T follicular helper cell (primary cell): ENCODE data around the gene TNFAIP2.
"Not testable (repeated sequence)": the region's sequence is repeated elsewhere in the genome, so short reads cannot be mapped to it uniquely, and the experiment has no call there.

Source experiments
- DNase-seq: peaks from one replicate; pipeline ENCODE4 v3.0.0-alpha.2; 2020; ENCODE audit warnings: low read depth

Gene TNFAIP2

DNA sequence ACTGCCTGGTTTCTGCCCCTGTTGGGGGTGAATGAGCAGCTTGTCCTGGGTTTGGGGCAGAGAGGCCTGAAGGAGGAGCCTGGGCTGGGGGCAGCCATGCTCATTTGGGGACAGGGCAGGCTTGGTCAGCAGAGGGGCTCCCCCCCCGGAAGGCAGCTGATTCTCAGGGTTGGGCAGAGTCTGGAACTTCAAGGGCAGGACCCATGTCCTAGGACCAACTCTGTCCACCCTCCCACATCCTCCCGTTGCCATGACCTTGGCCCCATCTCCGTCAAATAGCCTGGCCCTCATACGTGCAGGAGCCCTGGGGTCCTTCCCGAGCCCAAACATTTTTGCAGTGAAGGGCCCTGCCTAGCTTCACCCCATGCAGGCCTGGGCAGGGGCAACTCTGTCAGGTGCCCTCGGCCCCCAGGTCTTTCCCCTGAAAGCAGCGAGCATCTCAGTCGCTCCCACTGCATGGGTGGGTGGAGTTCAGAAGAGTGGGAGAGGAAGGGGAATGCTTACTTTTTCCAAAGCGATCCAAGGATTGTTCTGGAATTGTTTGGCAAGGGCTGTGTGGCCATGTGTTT is 32.6 kb downstream of the TNFAIP2 start:
- no peak for DNase-seq

DNA sequence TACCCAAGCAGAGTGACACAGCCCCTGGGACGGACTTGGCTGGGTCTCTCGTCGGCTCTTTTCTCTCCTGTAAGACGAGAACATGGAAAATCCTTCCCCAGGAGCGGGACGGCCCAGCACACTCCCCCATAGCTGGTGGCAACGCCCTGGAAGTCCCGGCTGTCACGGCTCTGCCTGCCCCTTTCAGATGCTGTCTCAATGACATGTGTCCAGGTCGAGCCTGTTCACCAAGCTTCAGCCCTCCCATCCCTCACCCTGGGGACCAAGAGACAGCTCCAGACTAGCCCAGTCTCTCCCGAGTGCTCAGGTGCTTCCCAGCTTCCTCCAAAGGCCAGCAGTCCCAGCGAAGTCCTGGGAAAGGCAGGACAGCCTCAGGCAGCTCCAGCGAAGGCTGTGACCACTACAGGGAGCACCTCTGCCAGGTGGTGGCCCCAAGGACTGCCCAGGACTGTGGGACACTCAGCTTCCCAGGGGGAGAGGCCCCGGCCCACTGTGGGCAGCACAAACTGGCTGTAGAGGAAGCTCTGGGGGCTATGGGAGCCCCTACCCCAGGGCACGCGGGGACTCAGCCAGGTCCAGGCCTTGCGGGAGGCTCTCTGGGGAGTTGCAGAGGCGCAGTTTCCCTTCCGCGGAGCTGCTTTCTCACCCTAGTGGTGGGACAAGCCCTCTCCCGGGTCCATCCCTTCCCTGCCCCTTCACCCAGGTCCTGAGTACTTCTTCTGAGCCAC is 33.6 kb downstream of the TNFAIP2 start:
- DNase-seq = no peak

DNA sequence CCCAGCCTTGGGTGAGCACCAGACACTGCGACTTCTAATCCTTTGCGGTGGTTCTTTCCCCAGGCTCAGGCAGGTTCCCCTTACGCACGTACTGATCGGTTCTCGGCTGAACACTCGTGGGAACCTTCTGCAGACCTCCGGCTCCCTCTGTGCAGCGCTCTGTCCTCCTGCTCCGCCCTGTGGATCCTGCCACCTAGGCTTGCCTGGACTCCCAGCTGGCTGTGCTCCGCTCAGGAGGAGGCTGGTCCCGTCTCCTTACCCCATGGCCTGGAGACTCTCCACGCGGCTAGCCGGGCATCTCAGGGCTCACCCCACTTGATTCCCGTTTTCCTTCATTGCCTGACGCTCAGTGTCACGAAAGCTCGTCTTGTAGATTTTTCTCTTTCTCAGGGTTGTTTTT is 34.7 kb downstream of the TNFAIP2 start:
- DNase-seq = no peak

DNA sequence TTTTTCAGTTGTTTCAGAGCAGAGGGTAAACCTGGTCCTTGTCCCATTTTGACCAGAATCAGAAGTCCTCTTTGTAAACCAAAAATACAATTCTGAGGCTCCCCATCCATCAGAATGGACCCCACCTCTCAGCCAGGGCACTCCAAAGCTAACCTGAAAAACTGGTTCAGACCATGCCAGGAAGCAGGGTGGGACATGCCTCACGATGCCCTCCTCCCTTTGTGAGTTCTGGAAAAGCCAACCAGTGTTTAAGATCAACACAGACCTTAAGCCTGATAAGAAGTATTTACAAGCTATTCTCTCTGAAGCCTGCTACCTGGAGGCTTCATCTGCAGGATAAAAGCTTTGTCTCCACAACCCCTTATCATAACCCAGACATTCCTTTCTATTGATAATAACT is 35.4 kb downstream of the TNFAIP2 start:
- DNase-seq = no peak

DNA sequence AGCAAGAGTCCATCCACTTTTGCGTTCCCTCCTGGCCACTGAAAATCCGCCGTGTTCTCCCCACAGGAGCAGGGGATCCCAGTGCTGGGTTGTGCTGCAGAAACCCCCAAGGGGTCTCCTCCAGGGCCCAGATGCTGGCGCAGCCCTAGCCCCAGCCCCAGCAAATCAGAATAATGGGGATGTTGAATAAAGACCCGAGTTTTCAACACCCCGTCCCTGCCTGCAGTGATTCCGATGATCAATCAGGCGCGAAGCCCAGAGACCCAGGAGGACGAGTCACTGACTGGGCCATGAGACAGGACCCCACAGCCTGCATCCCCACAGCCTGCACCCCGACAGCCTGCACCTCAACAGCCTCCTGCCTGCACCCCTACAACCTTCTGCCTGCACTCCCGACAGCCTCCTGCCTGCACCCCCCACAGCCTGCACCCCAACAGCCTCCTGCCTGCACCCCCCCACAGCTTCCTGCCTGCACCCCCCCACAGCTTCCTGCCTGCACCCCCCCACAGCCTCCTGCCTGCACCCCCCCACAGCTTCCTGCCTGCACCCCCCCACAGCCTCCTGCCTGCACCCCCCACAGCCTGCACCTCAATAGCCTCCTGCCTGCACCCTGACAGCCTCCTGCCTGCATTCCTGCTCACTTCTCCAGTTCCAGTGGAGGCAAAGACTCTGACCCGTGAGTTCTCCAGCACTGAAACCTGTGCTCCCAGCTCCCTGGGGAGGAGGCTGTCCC is 37.2 kb downstream of the TNFAIP2 start:
- DNase-seq = no peak

DNA sequence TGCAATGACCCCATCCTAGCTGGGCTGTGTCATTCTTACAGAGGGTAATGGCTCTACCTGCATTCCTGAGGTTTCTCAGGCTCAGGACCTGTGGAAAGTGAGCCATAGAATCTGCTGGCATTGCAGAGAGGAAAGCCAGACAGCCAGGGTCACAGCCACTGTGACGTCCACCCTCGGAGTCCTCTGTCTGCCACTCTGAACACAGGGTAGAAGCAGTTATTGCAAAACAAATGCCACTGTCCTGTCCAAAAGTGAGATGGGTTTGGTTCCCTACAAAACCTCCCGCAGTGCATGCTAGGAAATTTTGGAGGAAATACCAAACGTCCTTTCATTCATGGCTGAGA is 37.8 kb downstream of the TNFAIP2 start:
- no peak for DNase-seq

DNA sequence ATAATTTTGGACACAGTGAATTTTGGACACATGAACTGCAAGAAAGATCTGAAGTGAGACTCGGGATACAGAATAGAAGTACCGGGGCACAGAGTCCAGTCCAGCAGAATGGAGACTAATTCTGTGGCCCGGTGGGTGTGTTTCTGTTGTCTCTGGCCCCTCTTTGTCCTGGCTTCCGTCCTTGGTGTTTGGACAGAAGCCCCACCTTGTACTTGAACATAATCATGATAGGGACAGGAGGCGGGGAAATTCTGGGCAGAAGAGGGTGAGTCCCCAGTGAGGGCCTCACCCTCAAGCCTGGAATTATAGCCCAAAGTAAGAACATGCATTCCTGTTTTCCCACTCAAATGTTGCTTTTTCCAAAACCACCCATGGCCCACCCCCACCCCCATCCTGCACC is 39.9 kb downstream of the TNFAIP2 start:
- no peak for DNase-seq

DNA sequence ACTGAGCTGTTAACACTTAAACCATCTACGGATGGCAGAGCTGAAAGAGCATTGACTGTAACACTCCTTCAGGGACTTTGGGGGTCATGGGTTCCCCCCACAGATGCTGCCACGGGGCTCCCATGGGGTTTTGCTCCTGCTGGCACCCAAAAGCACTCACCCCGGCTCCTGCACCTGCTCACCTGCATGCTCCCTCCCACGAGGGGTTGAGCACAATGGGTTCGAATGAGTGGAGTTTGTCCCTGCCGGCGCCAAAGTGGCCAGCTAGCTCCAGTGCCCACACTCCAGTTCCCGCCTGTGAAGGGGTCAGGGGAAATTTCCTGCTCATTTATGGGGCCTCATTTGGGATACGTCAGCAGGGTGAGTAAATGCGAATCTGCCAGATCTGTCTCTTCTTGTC is 40.7 kb downstream of the TNFAIP2 start:
- DNase-seq = no peak

DNA sequence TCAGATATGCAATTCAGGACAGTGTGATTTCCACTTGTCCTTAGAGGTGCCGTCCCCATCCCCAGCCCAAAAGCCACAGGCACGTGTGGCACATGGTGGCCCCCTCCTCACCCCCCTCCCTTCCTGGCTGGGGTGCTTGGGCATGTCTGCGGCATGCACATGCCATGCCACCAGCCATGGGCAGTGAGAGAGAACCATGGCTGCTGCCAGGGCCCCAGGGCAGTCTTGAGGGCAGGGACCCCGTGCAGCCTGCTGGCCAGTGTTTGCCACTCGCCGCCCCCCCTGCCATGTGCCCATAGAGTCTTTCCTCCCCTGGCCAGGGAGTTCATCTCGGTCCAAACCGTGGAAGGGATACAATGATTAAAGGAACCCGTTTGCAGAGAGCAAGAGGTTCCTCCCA is 41.5 kb downstream of the TNFAIP2 start:
- no peak for DNase-seq

DNA sequence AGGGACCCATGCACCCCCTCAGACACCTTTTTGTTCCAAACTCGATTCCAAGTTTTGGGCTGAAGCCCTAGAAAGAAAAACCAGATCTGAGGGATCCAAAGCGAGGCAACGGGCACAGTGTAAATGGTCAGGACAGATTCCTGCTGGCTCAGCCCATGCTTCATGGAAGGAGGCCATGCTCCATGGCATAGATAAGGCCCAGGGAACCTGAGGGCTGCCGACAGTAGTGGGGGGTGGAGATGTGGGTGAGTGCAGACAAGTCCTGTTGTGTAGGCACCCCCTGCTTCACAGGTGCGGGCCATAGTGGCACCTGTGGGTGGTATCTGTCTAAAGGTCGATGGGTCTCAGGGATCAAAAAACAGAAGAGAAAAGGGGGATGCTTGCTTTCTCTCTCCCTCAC is 42.1 kb downstream of the TNFAIP2 start:
- DNase-seq = no peak

DNA sequence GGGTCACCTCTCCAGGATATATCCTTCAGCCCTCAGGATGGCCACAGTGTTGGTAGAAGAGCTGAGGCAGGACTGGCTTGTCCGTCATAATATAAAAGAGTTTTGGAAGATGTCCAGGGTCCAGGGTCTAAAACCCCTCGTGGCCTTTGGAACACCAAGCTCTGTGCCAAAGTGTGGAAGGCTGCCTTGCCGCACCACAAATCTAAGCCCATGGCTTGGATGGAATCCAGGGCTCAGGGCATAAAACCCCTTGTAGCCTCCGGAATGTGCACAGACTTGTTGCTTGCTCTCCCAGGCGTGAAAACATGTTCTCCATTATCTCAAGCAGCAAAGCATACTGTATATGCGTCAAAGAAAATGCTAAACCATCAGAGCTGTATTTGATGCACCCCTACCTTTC is 46.7 kb downstream of the TNFAIP2 start:
- no peak for DNase-seq

DNA sequence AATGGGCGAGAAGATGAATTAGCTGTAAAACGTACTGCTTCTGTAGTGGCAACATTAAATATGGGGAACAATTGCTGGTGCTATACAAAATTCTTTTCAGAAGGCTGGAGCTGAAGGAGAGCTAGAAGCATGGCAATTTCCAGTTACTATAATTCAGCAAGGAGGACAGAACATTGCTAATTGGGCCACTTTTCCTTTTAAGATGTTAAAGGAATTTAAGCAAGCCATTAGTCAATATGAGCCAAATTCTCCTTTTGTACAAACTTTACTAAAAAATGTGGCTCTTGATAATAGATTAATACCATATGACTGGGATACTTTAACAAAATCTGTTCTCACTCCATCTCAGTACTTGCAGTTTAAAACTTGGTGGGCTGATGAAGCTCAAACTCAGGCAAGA is 47.9 kb downstream of the TNFAIP2 start:
- not testable (repeated sequence) for DNase-seq

DNA sequence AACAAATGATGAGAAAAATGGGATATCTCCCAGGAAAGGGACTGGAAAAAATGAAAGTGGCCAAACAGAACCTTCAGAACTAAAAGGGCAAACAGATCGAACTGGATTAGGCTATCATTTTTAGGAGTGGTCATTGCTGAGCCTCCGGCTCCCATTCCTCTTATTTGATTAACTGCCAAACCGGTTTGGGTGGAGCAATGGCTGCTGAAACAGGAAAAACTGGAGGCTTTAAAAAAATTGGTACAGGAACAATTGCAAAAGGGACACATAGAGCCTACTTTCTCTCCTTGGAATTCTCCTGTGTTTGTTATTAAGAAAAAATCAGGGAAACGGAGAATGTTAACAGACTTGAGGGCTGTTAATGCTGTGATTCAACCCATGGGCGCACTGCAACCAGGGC is 49.7 kb downstream of the TNFAIP2 start:
- DNase-seq = no peak

DNA sequence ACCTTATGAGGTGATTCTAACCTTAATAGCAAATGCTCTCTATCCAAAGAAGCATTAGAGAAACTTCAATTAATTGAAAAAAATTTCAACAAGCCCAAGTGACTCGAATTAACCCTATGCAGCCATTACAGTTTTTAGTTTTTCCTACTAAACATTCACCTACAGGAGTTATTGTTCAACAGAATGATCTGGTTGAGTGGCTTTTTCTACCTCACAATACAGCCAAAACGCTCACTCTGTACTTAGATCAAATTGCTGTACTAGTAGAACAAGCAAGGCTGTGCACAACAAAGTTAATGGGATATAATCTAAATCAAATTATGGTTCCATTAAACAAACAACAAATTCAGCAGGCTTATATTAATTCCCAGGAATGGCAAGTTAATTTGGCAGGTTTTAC is 50.6 kb downstream of the TNFAIP2 start:
- not testable (repeated sequence) for DNase-seq

DNA sequence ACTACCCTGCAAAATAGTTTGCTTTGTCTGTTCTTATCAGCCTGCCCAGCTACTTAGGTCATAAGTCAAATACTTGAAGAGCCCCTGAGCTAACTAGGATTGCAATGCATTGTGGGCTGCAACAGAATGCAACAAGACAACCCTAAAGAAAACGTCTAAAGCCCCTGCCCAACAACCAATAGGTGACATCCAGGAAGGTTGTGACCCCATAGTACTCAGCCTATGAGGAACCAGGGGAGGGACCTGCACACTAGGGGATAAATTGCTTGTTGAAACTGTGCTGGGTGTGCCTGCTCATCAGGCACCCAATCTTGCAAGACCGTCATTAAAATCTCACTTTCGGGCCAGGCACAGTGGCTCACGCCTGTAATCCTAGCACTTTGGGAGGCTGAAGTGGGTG is 52.9 kb downstream of the TNFAIP2 start:
- DNase-seq = not testable (repeated sequence)

DNA sequence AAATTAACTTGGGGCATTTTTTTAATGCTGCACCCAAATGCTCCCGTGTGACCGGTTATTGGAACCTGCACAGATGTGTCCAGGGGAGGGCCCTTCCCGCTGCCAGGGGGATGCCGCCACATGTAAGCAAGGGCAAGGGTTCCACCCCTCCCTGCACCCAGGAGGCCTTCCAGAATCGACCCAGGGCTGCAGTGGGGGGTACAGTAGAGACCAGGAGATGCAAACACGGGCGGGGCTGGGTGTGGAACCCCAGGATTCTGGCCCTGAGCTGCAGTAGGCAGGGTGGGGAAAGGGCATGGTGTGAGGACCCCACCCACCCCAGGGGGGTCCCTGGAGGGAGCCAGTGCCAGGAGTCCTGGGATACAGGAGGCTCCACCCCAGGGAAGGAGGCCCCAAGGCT is 54.1 kb downstream of the TNFAIP2 start:
- no peak for DNase-seq

DNA sequence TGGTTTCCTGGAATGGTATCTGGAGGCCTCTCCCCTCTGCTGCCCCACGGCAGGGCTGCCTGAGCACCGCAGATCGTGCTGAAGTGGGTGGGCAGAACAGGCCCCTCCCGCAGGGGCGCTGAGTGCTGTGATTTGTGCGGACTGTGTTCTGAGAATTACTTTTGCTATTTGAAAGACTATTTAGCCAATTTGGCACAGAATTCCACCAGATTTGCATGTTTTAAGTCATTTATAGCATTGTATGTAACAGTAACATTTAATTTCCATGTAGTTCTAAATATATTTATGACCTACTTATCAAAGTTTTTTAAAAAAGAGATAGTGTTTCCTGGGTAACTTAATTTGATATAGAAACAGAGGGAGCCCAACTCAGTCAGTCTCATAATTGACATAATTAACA is 55.3 kb downstream of the TNFAIP2 start:
- no peak for DNase-seq

DNA sequence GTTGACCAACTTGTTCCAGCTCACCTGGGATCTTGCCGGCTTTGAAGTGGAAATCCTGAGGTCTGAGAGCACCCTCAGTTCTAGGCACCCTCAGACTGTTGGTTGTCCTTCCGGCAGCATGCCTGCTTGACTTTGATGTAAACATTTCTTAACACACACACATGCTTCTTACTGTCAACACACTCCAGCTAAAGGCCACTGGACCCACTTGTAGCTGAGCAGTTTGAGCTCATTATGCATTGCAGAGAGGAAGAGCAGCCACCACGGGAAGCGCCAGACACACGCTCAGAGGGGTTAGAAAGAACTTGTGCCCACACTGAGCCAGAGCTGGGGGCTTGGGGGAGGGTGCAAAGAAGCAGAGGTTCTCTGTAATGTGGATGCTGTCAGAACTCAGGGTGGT is 55.8 kb downstream of the TNFAIP2 start:
- DNase-seq = no peak

DNA sequence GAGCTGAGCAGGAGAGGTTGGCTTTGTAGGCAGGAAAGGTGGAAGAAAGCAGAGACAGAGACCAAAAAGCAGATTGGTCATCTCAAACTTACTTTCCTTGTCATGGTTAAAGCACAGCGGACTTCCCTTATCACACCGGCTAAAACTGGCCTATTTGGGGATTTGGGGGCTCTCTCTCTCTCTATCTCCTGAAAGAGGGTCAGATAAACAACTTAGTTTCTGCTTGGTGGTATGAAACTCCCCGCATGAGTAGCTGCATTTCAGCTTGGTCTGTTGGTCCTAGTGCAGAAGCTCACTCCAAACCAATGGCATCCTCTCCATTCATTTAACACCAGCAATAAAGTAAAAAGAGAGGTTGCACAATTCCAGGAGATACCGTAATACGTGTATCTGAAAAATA is 57.1 kb downstream of the TNFAIP2 start:
- DNase-seq = no peak

DNA sequence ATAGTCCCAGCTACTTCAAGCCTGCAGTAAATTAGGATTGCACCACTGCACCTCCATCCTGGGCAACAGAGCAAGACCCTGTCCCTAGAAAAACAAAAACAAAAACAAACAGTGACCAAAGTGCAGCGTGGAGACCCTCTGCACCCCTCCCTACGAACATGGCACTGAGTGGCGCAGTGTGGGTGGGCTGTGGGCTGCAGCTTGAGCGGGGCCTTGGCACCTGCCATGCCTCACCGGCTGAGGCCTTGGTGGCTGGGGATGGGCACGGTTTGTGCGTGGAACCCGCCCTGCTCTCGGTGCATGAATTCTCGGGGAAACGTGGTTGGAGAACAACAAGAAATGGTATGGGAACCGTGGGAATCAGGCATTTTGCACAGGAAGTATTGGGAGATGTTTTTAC is 60.8 kb downstream of the TNFAIP2 start:
- no peak for DNase-seq

DNA sequence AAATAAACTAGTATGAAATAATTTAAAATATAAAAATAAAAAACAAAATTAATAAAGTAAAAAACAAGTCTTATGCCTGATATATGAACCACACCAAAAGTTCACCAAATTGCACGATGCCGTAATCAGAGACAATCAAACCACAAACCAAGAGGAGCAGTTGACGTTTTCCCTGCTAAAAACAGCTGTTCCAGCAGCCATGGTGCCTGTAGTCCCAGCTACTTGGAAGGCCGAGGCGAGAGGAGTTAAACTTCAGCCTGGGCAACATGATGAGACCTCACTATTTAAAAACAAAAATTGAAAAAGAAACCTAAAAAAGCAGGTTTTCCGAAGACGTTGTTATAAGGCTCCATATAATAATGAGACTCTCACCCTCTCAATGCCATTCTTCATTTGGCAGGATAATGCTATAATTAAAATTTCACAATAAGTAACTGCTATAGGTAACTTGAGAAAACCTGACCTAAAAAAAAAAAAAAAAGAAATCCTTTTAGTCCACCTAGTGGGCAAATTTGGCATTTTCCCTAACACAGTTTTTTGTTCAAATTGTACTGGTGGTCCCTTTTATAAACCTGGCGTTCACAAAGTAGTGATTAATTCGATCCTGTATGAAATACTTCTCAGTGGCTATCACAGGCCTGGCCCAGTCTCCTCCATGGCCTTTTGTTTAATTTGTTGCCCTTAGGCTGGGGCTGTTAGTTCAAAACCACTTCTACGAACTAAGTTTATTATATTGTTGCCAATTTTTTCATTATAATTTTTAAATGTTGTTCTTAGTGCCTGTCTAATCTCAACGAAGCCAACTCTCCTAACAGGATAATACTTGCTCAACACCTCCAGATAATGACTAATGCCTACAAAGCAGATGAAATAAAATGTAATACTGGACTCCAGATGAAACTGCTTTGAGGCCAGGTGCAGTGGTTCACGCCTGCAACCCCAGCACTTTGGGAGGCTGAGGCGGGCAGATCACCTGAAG is 62.1 kb downstream of the TNFAIP2 start:
- DNase-seq = no peak

DNA sequence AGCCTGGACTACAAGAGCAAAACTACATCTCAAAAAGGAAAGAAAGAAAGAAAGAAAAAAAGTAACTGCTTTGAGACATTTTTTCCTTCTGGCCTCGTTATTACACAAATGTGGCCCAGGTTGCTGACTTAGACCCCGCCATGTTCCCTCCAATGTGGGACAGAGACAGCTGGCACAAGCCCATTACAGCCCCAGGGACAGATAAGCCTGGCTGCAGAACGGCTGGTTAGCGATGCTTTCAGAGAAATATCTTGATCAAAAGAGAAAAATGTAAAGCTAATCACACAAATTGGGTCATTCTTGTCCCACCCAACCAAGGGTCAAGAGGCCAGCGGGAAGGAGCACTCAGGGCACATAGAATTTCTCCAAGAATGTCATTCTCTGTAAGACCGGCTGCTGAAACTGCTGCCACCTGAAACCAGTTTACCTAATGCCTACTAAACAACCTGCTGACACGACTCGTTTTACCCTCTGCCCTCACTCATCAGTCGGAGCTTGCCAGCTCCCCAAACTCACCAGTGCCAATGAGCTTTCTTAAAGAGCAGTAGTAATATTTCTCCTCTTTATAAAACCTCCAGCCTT is 63.1 kb downstream of the TNFAIP2 start:
- DNase-seq = no peak
